Osteoblast (primary cell): ENCODE data around the gene PFKP. TPM values are rescaled to one million over a fixed set of nuclear protein-coding genes. Genes with fewer than 3 reads are reported as not detected.
"Not testable (repeated sequence)": the region's sequence is repeated elsewhere in the genome, so short reads cannot be mapped to it uniquely, and the experiment has no call there.

Source experiments
- DNase-seq: peaks from one replicate; pipeline ENCODE4 v3.0.0; 2011; ENCODE audit warnings: low spot score, mixed read lengths; ENCODE audit not compliant: insufficient read length; ENCODE audit errors: missing footprints
- H2AFZ ChIP-seq: 2 replicates; pipeline ENCODE4 v1.6.0; 2011; ENCODE audit warnings: mild to moderate bottlenecking, low read length
- H3K27ac ChIP-seq: 2 replicates; pipeline ENCODE4 v1.5.1; 2011; ENCODE audit warnings: mild to moderate bottlenecking, low read depth, low read length, moderate library complexity
- H3K27me3 ChIP-seq: 2 replicates; pipeline ENCODE4 v1.6.0; 2012; ENCODE audit warnings: mild to moderate bottlenecking, control low read depth, inconsistent platforms, low read length, moderate library complexity; ENCODE audit not compliant: insufficient read depth
- H3K36me3 ChIP-seq: 2 replicates; pipeline ENCODE4 v1.5.1; 2011; ENCODE audit warnings: mild to moderate bottlenecking, low read length, control low read depth, moderate library complexity; ENCODE audit not compliant: insufficient read depth
- H3K4me1 ChIP-seq: 2 replicates; pipeline ENCODE4 v1.5.1; 2011; ENCODE audit warnings: mild to moderate bottlenecking, low read length, control low read depth, moderate library complexity; ENCODE audit not compliant: insufficient read depth
- H3K4me2 ChIP-seq: 2 replicates; pipeline ENCODE4 v1.6.0; 2011; ENCODE audit warnings: mild to moderate bottlenecking, low read length; ENCODE audit not compliant: insufficient read depth
- H3K4me3 ChIP-seq: fragments of 200-600 bp; sonication (generic); 3 replicates; pipeline ENCODE4 v1.5.1; 2012; ENCODE audit warnings: mild to moderate bottlenecking, low read length, inconsistent platforms; ENCODE audit not compliant: insufficient read depth
- H3K79me2 ChIP-seq: 2 replicates; pipeline ENCODE4 v1.6.0; 2012; ENCODE audit warnings: mild to moderate bottlenecking, low read length, control low read depth, inconsistent platforms; ENCODE audit not compliant: insufficient read depth
- H3K9me3 ChIP-seq: 2 replicates; pipeline ENCODE4 v1.5.1; 2011; ENCODE audit warnings: low read depth, low read length, control low read depth
- H4K20me1 ChIP-seq: 2 replicates; pipeline ENCODE4 v1.6.0; 2012; ENCODE audit warnings: mild to moderate bottlenecking, low read length, control low read depth; ENCODE audit not compliant: insufficient read depth
- total RNA-seq: library from RNA; depleted of rRNA; stranded (reverse); fragments of >200 nt; gene quantifications from 2 replicates; pipeline ENCODE4 v1.2.3, GENCODE V29; 2012
- TF ChIP-seq, protein P1 (sequence below): IDR thresholded peaks from 2 replicates; pipeline ENCODE4 v1.5.1; 2011; ENCODE audit warnings: mild to moderate bottlenecking, low read depth, low read length, moderate library complexity; ENCODE audit errors: extremely low read depth

PFKP gene
- total RNA-seq, 1 donor = 80.0 TPM

DNA sequence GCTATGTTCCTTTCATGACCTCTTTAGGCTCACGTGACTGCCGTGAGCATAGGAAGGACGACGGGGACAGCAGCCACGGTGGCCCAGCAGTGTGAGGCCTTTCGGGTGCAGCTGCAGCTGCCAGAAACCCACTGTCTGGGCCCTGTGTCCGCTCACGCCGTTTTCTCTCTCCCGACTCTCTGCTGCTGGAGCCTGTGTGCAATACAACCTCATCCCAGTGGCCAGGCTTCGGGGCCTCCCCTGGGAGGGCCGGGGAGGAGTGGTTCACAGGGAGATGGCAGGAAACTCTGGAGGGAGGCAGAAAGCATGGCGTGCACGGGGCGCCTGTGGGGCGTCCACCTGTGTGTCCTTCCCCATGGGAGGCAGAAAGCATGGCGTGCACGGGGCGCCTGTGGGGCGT is 38.6 kb downstream of the PFKP start:
- Histone ChIP-seq H3K4me1 (peaks cover 10% of the 10 kb centered on the region), H3K4me2 (no peak overlapping the region), H4K20me1 (no peaks in the 10 kb centered on the region), H3K27ac (peak overlapping the region; percentile 11), H3K27me3 (no peaks in the 10 kb centered on the region), H3K9me3 (no peaks in the 10 kb centered on the region), H3K79me2 (peaks cover 36% of the 10 kb centered on the region), H2AFZ (no peak overlapping the region), H3K36me3 (peaks cover 68% of the 10 kb centered on the region), H3K4me3 (no peak overlapping the region)
- DNase-seq = no peak
- TF ChIP-seq, protein P1, sequence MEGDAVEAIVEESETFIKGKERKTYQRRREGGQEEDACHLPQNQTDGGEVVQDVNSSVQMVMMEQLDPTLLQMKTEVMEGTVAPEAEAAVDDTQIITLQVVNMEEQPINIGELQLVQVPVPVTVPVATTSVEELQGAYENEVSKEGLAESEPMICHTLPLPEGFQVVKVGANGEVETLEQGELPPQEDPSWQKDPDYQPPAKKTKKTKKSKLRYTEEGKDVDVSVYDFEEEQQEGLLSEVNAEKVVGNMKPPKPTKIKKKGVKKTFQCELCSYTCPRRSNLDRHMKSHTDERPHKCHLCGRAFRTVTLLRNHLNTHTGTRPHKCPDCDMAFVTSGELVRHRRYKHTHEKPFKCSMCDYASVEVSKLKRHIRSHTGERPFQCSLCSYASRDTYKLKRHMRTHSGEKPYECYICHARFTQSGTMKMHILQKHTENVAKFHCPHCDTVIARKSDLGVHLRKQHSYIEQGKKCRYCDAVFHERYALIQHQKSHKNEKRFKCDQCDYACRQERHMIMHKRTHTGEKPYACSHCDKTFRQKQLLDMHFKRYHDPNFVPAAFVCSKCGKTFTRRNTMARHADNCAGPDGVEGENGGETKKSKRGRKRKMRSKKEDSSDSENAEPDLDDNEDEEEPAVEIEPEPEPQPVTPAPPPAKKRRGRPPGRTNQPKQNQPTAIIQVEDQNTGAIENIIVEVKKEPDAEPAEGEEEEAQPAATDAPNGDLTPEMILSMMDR = no peak

DNA sequence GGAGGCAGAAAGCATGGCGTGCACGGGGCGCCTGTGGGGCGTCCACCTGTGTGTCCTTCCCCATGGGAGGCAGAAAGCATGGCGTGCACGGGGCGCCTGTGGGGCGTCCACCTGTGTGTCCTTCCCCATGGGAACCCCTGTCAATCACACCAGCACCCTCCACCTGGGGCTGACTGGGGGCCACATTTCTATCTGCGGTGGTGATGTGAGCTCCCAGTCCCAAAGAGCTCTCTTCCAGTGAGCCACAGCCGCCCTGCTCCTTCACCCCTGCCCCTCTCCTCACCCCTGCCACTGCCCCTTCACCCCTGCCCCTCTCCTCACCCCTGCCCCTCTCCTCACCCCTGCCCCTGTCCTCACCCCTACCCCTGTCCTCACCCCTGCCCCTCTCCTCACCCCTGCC is 39.0 kb downstream of the PFKP start:
- Histone ChIP-seq H3K36me3 (peaks cover 69% of the 10 kb centered on the region), H3K27ac (peak overlapping the region; percentile 27), H3K79me2 (peaks cover 36% of the 10 kb centered on the region)
- H2AFZ ChIP-seq, DNase-seq, H3K4me1 ChIP-seq, H3K27me3 ChIP-seq, H4K20me1 ChIP-seq, H3K4me3 ChIP-seq, H3K9me3 ChIP-seq, H3K4me2 ChIP-seq: not testable (repeated sequence)

DNA sequence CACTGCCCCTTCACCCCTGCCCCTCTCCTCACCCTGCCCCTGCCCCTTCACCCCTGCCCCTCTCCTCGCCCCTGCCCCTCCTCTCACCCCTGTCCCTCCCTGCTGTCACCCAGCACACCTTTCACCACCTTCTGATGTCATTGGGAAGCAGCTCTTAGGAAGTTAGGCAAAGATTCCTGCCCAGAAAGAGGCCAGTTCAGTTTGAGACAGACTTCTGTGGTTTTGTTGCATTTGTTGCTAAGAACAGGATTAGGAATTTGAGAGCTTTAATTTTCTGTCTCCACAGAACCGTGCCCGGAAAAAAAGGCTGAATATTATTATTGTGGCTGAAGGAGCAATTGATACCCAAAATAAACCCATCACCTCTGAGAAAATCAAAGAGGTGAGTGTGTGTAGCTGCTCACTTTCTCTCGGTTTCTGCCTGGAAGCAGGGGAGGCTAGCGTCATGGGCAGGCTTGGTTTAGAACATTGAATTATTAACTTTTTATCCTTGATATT is 39.6 kb downstream of the PFKP start:
- peaks cover 33% of the 10 kb centered on the region for H3K79me2 ChIP-seq
- peaks cover 10% of the 10 kb centered on the region for H3K4me1 ChIP-seq
- H3K27me3 ChIP-seq = no peaks in the 10 kb centered on the region
- peak overlapping the region; percentile 97 for H3K27ac ChIP-seq
- H4K20me1 ChIP-seq = no peaks in the 10 kb centered on the region
- no peaks in the 10 kb centered on the region for H3K9me3 ChIP-seq
- TF ChIP-seq, protein P1 = no peak
- H2AFZ ChIP-seq = peak overlapping the region; percentile 21
- peaks cover 69% of the 10 kb centered on the region for H3K36me3 ChIP-seq
- peak; percentile 92 for DNase-seq
- H3K4me2 ChIP-seq = peak overlapping the region; percentile 75
- peak overlapping the region; percentile 44 for H3K4me3 ChIP-seq

DNA sequence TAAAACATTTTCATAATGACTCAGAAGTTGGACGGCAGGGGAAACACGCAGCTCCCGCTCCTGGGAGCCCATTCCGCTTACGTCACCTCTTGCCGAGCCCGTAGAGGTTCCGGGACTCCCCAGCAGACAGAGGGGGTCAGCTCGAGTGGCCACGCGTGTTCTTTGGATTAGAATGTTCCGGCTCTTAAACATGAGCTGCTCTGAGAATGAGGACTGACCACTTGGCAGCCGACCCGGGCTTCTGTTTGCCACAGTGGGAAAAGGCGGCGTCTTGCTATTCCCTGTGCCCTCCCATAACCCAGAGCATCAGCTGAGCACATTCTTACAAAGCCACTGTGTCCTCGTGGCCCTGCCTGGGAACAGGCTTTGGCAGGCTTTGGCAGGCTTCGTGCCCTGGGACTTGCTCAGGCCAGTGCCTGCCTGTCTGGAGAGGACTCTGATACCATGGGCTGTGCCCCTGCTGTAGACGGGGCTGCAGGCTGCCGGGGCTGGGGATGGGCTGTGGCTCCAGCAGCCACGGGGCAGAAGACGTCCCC is 40.1 kb downstream of the PFKP start:
- TF ChIP-seq, protein P1 = no peak
- Histone ChIP-seq H2AFZ (no peak overlapping the region), H3K27ac (peak overlapping the region; percentile 97), H4K20me1 (no peaks in the 10 kb centered on the region), H3K79me2 (peaks cover 33% of the 10 kb centered on the region), H3K9me3 (no peaks in the 10 kb centered on the region), H3K4me1 (peaks cover 10% of the 10 kb centered on the region), H3K4me3 (peak overlapping the region; percentile 12), H3K4me2 (peak overlapping the region; percentile 75), H3K36me3 (peaks cover 74% of the 10 kb centered on the region), H3K27me3 (no peaks in the 10 kb centered on the region)
- peak; percentile 99 for DNase-seq
